ENCODE results near the gene RANBP10.
A peak's percentile ranks its signal among the peaks of the same experiment; 100 is the strongest.

DNA sequence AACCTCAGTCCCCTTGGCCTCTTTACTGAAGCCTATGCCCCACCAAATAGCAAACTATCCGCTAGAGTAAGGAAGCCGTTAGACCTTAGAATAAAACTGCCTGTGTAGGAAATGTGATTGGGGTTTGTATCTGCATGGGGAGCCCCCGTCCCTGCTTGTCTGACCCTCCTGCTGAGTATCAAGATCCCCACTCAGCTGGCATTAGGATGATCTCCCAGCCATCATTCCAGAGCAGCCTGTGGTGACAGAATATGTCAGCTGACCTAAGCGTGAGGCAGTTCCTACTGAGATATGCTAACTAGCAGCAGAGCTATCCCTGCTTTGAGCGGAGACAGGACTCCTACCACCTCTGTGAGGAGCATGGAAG lies 86.6 kb downstream of the RANBP10 start:
- TF ChIP-seq, protein P1, sequence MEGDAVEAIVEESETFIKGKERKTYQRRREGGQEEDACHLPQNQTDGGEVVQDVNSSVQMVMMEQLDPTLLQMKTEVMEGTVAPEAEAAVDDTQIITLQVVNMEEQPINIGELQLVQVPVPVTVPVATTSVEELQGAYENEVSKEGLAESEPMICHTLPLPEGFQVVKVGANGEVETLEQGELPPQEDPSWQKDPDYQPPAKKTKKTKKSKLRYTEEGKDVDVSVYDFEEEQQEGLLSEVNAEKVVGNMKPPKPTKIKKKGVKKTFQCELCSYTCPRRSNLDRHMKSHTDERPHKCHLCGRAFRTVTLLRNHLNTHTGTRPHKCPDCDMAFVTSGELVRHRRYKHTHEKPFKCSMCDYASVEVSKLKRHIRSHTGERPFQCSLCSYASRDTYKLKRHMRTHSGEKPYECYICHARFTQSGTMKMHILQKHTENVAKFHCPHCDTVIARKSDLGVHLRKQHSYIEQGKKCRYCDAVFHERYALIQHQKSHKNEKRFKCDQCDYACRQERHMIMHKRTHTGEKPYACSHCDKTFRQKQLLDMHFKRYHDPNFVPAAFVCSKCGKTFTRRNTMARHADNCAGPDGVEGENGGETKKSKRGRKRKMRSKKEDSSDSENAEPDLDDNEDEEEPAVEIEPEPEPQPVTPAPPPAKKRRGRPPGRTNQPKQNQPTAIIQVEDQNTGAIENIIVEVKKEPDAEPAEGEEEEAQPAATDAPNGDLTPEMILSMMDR (IDR thresholded peaks at IDR 0.05; ENCODE audit: low read depth, low read length, missing input control) = no peak
- TF ChIP-seq YY1 (IDR thresholded peaks at IDR 0.05) (peak; percentile 19), SP1 (IDR thresholded peaks at IDR 0.05) (no peak), RAD21 (IDR thresholded peaks at IDR 0.05) (no peak), TAF1 (conservative IDR thresholded peaks at IDR 0.05) (no peak), GABPA (IDR thresholded peaks at IDR 0.05 in 1 of 2, conservative IDR thresholded peaks at IDR 0.05 in 1 of 2) (no peak), HNF4A (conservative IDR thresholded peaks at IDR 0.05) (no peak), FOXA1 (IDR thresholded peaks at IDR 0.05) (no peak)
- TF ChIP-seq, protein P2, sequence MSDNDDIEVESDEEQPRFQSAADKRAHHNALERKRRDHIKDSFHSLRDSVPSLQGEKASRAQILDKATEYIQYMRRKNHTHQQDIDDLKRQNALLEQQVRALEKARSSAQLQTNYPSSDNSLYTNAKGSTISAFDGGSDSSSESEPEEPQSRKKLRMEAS (IDR thresholded peaks at IDR 0.05) = no peak
- TF ChIP-seq, protein P3, sequence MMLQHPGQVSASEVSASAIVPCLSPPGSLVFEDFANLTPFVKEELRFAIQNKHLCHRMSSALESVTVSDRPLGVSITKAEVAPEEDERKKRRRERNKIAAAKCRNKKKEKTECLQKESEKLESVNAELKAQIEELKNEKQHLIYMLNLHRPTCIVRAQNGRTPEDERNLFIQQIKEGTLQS (IDR thresholded peaks at IDR 0.05) = no peak
- TF ChIP-seq, protein P4, sequence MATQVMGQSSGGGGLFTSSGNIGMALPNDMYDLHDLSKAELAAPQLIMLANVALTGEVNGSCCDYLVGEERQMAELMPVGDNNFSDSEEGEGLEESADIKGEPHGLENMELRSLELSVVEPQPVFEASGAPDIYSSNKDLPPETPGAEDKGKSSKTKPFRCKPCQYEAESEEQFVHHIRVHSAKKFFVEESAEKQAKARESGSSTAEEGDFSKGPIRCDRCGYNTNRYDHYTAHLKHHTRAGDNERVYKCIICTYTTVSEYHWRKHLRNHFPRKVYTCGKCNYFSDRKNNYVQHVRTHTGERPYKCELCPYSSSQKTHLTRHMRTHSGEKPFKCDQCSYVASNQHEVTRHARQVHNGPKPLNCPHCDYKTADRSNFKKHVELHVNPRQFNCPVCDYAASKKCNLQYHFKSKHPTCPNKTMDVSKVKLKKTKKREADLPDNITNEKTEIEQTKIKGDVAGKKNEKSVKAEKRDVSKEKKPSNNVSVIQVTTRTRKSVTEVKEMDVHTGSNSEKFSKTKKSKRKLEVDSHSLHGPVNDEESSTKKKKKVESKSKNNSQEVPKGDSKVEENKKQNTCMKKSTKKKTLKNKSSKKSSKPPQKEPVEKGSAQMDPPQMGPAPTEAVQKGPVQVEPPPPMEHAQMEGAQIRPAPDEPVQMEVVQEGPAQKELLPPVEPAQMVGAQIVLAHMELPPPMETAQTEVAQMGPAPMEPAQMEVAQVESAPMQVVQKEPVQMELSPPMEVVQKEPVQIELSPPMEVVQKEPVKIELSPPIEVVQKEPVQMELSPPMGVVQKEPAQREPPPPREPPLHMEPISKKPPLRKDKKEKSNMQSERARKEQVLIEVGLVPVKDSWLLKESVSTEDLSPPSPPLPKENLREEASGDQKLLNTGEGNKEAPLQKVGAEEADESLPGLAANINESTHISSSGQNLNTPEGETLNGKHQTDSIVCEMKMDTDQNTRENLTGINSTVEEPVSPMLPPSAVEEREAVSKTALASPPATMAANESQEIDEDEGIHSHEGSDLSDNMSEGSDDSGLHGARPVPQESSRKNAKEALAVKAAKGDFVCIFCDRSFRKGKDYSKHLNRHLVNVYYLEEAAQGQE (IDR thresholded peaks at IDR 0.05) = no peak

Measured in liver (tissue), 3 donors.